Brain microvascular endothelial cell (primary cell): ENCODE results near the gene IGF2BP3.
A peak's percentile ranks its signal among the peaks of the same experiment; 100 is the strongest.

ENCODE experiments used
- DNase-seq: peaks from one replicate; pipeline ENCODE4 v3.0.0-alpha.2; 2020
- H3K27ac ChIP-seq: fragments of 250-450 bp; sonication (Bioruptor Pico); 2 replicates; pipeline ENCODE4 v1.5.1; 2020; ENCODE audit warnings: mild to moderate bottlenecking, moderate library complexity
- H3K27me3 ChIP-seq: fragments of 250-450 bp; sonication (Bioruptor Pico); replicated peaks from 2 replicates; pipeline ENCODE4 v1.5.1; 2020; ENCODE audit warnings: mild to moderate bottlenecking
- H3K36me3 ChIP-seq: fragments of 250-450 bp; sonication (Bioruptor Pico); replicated peaks from 2 replicates; pipeline ENCODE4 v1.5.1; 2020; ENCODE audit warnings: mild to moderate bottlenecking
- H3K4me3 ChIP-seq: 2 replicates; pipeline ENCODE4 v1.5.1; 2011; ENCODE audit warnings: low read depth, mild to moderate bottlenecking, control low read depth, low read length, moderate library complexity
- CTCF ChIP-seq: IDR thresholded peaks from 2 replicates; pipeline ENCODE4 v1.5.1; 2011; ENCODE audit warnings: low read depth, mild to moderate bottlenecking, moderate library complexity, low read length, control low read depth, inconsistent platforms; ENCODE audit errors: missing control alignments
- in situ Hi-C: cut with HindIII; loops from 2 replicates; pipeline ENCODE4 v1.10.0; 2017; ENCODE audit warnings: low sequenced_read_pairs, low pct_ligation_motif_present

Gene IGF2BP3

GRCh38 chr7:23335136-23335535, 135.2 kb downstream of the IGF2BP3 start:
- Histone ChIP-seq H3K27me3 (no peaks in the 10 kb centered on the region), H3K27ac (peak overlapping the region; percentile 91), H3K4me3 (no peak overlapping the region), H3K36me3 (peaks cover 25% of the 10 kb centered on the region)
- no peak for TF ChIP-seq CTCF
- in situ Hi-C loops = no loop called here
- no peak for DNase-seq

GRCh38 chr7:23334482-23335056, 135.7 kb downstream of the IGF2BP3 start:
- in situ Hi-C loops = no loop called here
- H3K36me3 ChIP-seq = peaks cover 23% of the 10 kb centered on the region
- H3K27me3 ChIP-seq = no peaks in the 10 kb centered on the region
- H3K27ac ChIP-seq = peak overlapping the region; percentile 91
- peak; percentile 92 for DNase-seq
- no peak for TF ChIP-seq CTCF
- H3K4me3 ChIP-seq = no peak overlapping the region

- no peak for TF ChIP-seq CTCF
- peak overlapping the region; percentile 91 for H3K27ac ChIP-seq
- H3K4me3 ChIP-seq = no peak overlapping the region
Measured at GRCh38 chr7:23333671-23334246, 136.5 kb downstream of the IGF2BP3 start.

GRCh38 chr7:23332910-23333612, 137.2 kb downstream of the IGF2BP3 start:
- Histone ChIP-seq H3K27me3 (no peaks in the 10 kb centered on the region), H3K36me3 (peaks cover 20% of the 10 kb centered on the region), H3K4me3 (no peak overlapping the region), H3K27ac (peak overlapping the region; percentile 91)
- in situ Hi-C loops = no loop called here
- TF ChIP-seq CTCF = no peak
- DNase-seq = peak; percentile 74

More at GRCh38 chr7:23333671-23334246, 136.5 kb downstream of the IGF2BP3 start:
- in situ Hi-C loops = no loop called here
- Histone ChIP-seq H3K36me3 (peaks cover 26% of the 10 kb centered on the region), H3K27me3 (no peaks in the 10 kb centered on the region)
- DNase-seq = peak; percentile 90

DNA sequence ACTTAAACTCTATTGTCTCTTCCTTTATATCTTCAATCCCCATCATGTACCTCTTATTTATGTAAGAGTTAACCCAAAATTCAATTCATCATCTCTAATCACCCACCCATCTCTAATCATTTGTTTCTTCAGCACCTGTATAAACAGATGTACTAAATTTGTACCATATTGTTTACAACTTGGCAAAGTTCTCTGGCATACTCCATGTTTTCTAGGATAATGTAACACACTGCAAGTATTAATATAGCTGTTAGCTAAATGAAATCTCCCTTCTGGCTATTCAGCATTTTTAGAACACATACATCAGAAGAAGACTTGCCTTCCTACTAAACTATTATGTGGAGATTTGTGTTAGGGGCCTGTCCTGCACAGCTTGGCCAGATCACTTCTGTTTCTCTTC, 138.1 kb downstream of the IGF2BP3 start:
- Histone ChIP-seq H3K27ac (peak overlapping the region; percentile 91), H3K4me3 (no peak overlapping the region), H3K27me3 (no peaks in the 10 kb centered on the region), H3K36me3 (peaks cover 17% of the 10 kb centered on the region)
- no peak for TF ChIP-seq CTCF
- in situ Hi-C loops = no loop called here
- DNase-seq = no peak
